ENCODE results near the gene ERP27.

Gene ERP27

DNA sequence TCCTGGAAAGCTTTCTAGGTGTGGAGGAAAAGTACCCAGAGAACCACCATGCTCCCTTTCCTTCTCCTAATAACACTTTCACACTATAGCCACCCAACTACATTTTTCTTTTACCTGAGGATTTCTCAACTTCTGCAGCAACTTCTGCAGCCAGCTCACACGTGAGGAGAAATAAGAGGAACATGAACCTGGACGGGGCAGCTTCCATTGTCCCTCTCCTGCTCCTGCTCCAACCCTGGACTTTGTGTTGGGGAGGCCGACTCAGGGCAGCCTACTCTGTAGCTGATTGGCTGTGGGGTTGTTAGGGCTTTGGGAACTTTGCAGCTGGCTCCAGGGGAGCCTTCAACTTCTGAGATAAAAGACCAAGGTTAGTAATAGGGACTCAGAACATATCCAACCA is at the start of gene ERP27:
Gene ERP27, minus strand, starts transcription at position 237 of the 400 bp plus-strand sequence. Its CDS starts 29 bp downstream, at position 208.
- peaks cover 39% of the 10 kb centered on the region for H3K4me1 Mint-ChIP-seq
- H3K4me3 Mint-ChIP-seq = no peak within 1 kb of the TSS
- peaks cover 3% of the 10 kb centered on the region for H3K9me3 Mint-ChIP-seq
- H3K36me3 Mint-ChIP-seq = peaks cover 68% of the 10 kb centered on the region
- ATAC-seq = no peak
- H3K27ac Mint-ChIP-seq = peak within 1 kb of the TSS; percentile 83
- H3K27me3 Mint-ChIP-seq = no peaks in the 10 kb centered on the region

DNA sequence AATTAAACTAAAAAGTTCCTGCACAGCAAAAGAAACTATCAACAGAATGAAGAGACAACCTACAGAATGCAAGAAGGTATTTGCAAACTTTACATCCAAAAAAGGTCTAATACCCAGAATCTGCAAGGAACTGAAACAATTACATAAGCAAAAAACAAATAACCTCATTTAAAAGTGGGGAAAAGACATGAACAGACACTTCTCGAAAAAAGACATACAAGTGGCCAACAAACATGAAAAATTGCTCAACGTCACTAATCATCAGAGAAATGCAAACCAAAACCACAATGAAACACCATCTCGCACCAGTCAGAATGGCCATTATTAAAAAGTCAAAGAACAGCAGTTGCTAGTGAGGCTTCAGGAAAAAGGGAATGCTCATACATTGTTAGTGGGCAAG is 49.7 kb upstream of the ERP27 start:
- H3K4me3 Mint-ChIP-seq = no peak overlapping the region
- ATAC-seq = no peak
- peak overlapping the region; percentile 87 for H3K27ac Mint-ChIP-seq
- H3K9me3 Mint-ChIP-seq = no peaks in the 10 kb centered on the region
- H3K4me1 Mint-ChIP-seq = peaks cover 61% of the 10 kb centered on the region
- peaks cover 5% of the 10 kb centered on the region for H3K36me3 Mint-ChIP-seq
- no peaks in the 10 kb centered on the region for H3K27me3 Mint-ChIP-seq

DNA sequence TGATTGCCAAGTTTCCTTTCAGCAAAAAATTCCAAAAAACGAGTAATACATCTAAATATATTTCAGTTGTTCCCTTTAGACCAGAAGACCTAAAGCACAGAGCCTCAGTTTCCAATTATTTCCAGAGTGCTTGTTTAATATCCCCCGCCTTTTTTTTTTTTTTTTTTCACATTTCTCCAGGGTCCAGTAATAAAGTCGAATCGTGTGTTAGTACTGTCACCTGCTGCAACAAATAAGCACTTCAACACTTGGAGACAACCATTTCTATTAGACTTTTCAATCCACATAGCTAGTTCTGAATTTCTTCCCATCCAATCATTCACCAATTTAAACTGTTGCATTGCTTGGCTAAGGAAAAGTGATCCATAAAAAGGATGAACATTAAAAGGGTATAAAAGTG is 48.1 kb upstream of the ERP27 start:
- Mint-ChIP-seq H3K27ac (peak overlapping the region; percentile 48), H3K4me3 (no peak overlapping the region), H3K4me1 (peaks cover 67% of the 10 kb centered on the region), H3K36me3 (peaks cover 4% of the 10 kb centered on the region), H3K9me3 (no peaks in the 10 kb centered on the region), H3K27me3 (no peaks in the 10 kb centered on the region)
- no peak for ATAC-seq

DNA sequence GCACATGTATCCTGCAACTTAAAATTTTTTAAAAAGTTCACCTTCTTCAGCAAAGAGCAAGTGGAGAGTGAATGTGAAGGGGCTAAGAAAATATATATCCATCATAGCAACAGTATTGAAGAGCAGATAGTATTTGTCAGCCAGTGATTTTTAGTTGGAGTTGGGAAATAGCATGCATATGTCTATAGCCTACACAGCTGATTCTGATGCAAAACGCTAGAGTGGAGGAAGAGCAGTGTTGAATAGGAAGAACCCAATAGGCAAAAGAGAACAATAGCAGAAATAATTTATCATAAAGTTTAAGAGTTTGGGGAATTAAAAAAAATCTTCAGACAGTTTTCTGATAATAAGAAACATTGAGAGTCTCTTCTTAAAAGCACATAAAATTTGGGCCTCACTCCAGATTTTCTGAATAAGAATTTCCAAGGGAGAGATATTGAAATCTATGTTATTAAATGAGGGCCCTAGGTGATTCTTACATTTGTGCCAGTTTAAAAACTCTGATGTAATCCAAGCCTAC is 46.5 kb upstream of the ERP27 start:
- H3K27me3 Mint-ChIP-seq = no peaks in the 10 kb centered on the region
- no peaks in the 10 kb centered on the region for H3K9me3 Mint-ChIP-seq
- H3K36me3 Mint-ChIP-seq = no peaks in the 10 kb centered on the region
- H3K4me3 Mint-ChIP-seq = no peak overlapping the region
- ATAC-seq = no peak
- H3K27ac Mint-ChIP-seq = peak overlapping the region; percentile 30
- peaks cover 66% of the 10 kb centered on the region for H3K4me1 Mint-ChIP-seq

DNA sequence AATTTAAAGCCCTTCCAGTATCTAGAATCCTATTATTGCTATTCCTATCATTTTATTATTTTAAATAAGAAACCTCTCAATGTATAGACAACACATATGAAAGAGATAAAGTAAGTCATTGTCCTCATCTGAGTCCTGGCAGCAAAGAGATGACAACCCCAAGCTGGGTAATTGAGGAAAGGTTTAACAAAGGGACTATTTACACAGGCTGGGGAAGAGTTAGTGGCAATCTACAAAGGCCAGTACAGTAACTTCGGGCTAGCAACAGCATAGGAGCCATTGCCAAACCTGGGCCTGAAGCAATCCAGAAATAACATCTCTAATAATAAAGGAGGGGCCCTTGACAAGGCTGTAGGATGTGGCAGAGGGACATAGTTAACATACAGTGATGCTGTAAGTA is 45.7 kb upstream of the ERP27 start:
- no peaks in the 10 kb centered on the region for H3K27me3 Mint-ChIP-seq
- peaks cover 66% of the 10 kb centered on the region for H3K4me1 Mint-ChIP-seq
- H3K9me3 Mint-ChIP-seq = no peaks in the 10 kb centered on the region
- no peaks in the 10 kb centered on the region for H3K36me3 Mint-ChIP-seq
- no peak overlapping the region for H3K27ac Mint-ChIP-seq
- ATAC-seq = no peak
- H3K4me3 Mint-ChIP-seq = no peak overlapping the region

DNA sequence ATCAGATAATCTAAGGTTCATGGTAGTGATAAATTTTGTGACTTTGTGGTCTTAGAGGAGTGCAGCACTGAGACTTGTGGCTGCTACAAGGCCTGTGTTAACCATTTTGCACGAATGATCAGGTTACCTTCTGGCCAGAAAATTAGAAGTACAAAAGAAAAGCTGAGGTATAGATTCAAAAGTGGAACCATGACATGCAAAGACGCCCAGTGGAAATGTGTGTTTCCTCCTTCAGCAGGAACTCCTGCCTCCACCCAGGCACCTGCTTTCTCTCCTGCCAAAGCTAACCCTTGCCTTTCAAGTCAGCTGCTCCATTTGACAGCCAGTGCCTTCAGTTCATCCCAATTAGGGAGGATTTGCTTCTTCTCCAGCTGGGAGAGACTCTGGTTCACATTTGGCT is 44.7 kb upstream of the ERP27 start:
- ATAC-seq = no peak
- Mint-ChIP-seq H3K27ac (peak overlapping the region; percentile 59), H3K36me3 (no peaks in the 10 kb centered on the region), H3K4me3 (no peak overlapping the region), H3K9me3 (no peaks in the 10 kb centered on the region), H3K4me1 (peaks cover 57% of the 10 kb centered on the region), H3K27me3 (no peaks in the 10 kb centered on the region)

DNA sequence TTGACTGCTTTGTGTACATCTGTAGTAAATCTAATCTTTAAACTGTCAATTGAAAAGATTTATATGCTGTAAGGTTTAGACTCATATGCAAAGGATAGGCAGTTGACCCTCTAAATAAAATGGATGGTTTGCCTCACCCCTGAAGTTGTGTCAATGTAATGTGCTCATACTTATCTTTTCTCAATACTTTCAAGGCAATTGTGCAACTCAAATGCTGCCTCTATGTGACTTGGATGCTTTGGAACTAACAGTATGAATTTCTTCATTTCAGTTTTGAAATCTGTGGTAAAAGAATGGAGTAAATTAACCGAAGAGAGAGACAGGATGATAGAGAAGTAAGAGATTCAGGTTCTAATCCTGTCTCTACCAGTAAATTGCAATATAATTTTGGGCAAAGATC is 44.2 kb upstream of the ERP27 start:
- H3K27ac Mint-ChIP-seq = no peak overlapping the region
- peaks cover 52% of the 10 kb centered on the region for H3K4me1 Mint-ChIP-seq
- no peak for ATAC-seq
- no peaks in the 10 kb centered on the region for H3K9me3 Mint-ChIP-seq
- H3K27me3 Mint-ChIP-seq = no peaks in the 10 kb centered on the region
- H3K4me3 Mint-ChIP-seq = no peak overlapping the region
- H3K36me3 Mint-ChIP-seq = no peaks in the 10 kb centered on the region

DNA sequence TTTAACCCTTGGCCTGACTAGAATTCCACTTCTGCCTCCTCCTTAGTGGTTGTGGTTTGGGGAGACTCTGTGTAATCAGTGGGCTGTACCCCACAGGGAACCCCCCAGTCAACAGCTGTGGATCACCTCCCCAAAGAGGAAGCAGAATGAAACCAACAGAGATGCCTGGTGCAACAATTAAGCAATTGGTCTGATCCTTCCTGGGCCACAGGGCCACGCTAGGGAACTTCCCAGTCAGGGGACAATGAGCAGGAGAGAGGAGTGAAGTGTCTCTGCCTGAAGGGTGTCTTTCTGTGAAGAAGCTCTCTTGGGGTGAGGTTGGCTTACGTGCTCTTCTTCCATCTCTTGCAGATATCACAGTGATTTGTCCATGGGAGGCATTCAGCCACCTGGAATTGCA is 42.7 kb upstream of the ERP27 start:
- ATAC-seq = peak; percentile 64
- Mint-ChIP-seq H3K27ac (peak overlapping the region; percentile 22), H3K4me1 (peaks cover 49% of the 10 kb centered on the region), H3K27me3 (no peaks in the 10 kb centered on the region), H3K36me3 (no peaks in the 10 kb centered on the region), H3K4me3 (no peak overlapping the region), H3K9me3 (no peaks in the 10 kb centered on the region)

DNA sequence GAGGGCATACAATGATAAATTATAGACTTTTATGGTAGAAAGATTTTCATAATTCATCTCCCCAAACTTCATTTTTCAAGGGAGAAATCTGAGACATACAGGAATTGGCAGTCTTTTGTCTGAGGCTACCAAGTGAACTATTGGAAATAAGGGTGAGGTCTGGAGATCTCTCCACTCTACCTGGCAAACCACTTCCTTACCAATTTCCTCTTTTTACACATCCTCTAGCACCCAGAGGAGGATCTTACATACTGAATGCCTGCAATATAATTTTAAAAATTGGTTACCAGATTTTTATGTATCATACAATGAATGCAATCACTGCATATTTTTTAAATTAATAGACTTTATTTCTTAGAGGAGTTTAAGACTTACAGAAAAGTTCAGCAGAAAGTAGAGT is 41.1 kb upstream of the ERP27 start:
- H3K9me3 Mint-ChIP-seq = no peaks in the 10 kb centered on the region

DNA sequence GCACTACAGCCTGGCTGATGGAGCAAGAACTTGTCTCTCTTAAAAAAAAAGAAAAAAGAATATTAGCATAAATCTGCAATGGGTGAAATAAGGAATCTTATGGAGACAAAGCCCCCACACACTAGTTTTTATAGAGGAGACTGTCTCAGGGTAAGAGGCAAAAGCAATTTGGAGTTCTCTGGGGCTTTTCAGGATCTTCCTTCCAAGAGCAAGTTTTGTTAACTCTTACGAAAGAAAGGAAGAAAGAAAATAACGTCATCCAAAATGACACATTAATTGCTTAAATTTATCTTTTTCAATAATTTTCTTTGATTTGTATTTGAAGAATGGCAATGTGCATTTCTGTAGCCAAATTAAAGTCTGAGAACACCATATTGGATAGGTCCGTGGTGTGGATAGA is 38.3 kb upstream of the ERP27 start:
- H3K36me3 Mint-ChIP-seq = no peaks in the 10 kb centered on the region
- H3K27ac Mint-ChIP-seq = no peak overlapping the region
- H3K4me3 Mint-ChIP-seq = no peak overlapping the region
- ATAC-seq = no peak
- H3K27me3 Mint-ChIP-seq = no peaks in the 10 kb centered on the region
- H3K4me1 Mint-ChIP-seq = peaks cover 40% of the 10 kb centered on the region
- no peaks in the 10 kb centered on the region for H3K9me3 Mint-ChIP-seq

More for the DNA sequence above, 41.1 kb upstream of the ERP27 start:
- no peak for ATAC-seq
- Mint-ChIP-seq H3K36me3 (no peaks in the 10 kb centered on the region), H3K4me3 (no peak overlapping the region), H3K27me3 (no peaks in the 10 kb centered on the region), H3K27ac (no peak overlapping the region), H3K4me1 (peaks cover 45% of the 10 kb centered on the region)

DNA sequence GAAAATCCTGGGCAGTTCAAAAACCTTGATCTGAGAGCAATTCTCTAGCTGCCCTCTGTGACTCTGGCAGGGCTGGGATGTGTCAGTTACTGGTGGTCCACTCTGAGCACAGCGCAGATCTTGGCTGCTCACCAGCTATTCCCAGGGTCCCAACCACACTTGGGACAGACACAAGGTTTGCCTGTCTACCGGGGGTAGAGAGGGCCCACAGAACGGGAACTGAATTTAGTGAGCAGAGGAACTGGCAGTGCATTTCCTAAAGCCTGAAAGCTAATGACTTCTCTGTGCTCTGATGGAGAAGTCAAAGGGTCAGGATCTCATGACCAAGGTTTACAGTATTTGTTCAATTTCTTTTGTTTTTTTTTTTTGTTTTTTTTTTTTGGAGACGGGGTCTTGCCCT is 37.1 kb upstream of the ERP27 start:
- no peak for ATAC-seq
- Mint-ChIP-seq H3K9me3 (no peaks in the 10 kb centered on the region), H3K27ac (no peak overlapping the region), H3K27me3 (no peaks in the 10 kb centered on the region), H3K4me3 (no peak overlapping the region), H3K36me3 (no peaks in the 10 kb centered on the region), H3K4me1 (peaks cover 28% of the 10 kb centered on the region)

DNA sequence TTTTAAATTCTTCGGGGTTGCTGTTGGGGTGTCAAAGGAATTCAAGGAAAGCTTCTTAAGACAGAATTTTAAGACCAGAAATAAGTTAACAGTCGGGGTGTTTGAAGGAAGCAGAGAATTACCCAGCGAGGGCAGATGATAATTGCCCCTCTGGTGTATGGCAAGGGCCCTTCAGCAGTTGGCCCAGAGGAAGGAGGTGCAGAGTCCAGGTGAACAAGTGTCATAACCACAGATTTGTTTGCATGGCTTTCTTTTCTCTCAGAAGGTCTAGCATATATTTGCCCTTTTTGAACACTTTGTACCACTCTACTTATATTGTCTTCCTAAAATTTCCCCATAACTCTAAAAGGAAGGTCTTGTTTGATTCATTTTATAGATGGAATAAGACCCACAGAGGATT is 36.3 kb upstream of the ERP27 start:
- Mint-ChIP-seq H3K27me3 (no peaks in the 10 kb centered on the region), H3K4me1 (peaks cover 26% of the 10 kb centered on the region), H3K27ac (peak overlapping the region; percentile 16), H3K4me3 (no peak overlapping the region), H3K9me3 (no peaks in the 10 kb centered on the region), H3K36me3 (no peaks in the 10 kb centered on the region)
- ATAC-seq = no peak

DNA sequence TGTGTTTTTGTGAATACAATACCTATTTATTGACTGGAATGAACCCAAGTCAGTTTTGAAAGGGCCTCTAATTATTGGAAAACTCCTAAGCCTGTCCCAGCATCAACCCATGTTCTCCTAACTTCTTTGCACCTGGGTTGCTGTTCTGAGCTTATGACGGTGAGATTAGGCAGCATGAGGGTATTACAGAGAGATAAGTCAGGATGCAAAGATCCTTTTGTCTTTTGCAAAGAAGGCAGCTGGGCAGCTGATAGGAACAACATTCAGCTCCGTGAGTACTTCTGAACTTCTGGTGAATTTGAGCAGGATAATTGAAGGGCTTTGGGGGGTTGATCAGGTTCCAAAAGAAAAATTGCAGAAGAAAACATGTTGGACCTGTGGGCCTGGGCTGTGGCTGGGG is 34.5 kb upstream of the ERP27 start, which contains the start of gene PDE6H:
Gene PDE6H, plus strand, starts transcription at position 227 of the 400 bp plus-strand sequence. CDS start 4,971 bp downstream, outside the sequence.
- Mint-ChIP-seq H3K4me1 (peaks cover 18% of the 10 kb centered on the region), H3K9me3 (no peaks in the 10 kb centered on the region), H3K27me3 (no peaks in the 10 kb centered on the region), H3K4me3 (no peak within 1 kb of the TSS), H3K36me3 (no peaks in the 10 kb centered on the region), H3K27ac (peak within 1 kb of the TSS; percentile 16)
- ATAC-seq = no peak

DNA sequence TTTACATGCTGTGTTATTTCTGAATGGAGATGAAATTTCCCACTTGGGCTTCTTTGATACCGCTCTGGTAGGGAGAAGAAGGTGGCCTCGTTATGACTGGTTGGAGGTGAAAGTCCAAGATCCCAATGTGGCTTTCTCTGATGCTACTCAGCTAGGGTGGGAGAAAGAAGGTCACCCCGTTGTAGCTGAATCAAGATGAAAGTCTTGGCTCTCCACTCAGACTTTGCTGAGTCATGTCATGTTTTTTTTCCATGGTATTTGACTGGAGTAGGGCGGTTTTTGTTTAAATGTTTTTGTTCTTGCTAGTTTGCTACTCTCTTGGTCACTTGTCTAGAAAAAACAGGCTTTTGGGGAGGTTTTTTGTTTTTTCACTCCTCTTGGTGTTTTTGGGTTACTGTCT is 32.1 kb upstream of the ERP27 start:
- H3K9me3 Mint-ChIP-seq = no peaks in the 10 kb centered on the region
- no peak for ATAC-seq

DNA sequence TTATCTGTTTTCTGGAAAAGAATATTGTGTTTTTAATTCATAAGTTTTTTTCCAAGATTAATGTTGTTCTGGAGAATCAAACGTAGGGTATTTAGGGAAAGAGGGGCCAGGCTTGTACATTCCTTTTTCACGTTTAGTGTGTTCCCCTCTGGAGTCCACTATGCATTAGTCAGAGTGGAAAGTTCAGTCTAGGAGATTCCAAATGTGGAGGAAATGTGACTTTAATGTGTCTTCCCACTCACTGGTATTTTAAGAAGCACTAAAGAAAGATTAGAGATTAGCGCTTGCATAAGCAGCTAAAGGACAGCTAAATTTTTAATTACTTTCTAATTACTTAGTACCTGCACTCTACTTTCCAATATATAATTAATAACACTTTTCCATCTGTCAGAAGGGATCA is 30.1 kb upstream of the ERP27 start:
- no peaks in the 10 kb centered on the region for H3K9me3 Mint-ChIP-seq
- no peaks in the 10 kb centered on the region for H3K27me3 Mint-ChIP-seq
- H3K27ac Mint-ChIP-seq = no peak overlapping the region
- no peak overlapping the region for H3K4me3 Mint-ChIP-seq
- no peak for ATAC-seq
- H3K36me3 Mint-ChIP-seq = no peaks in the 10 kb centered on the region
- peaks cover 23% of the 10 kb centered on the region for H3K4me1 Mint-ChIP-seq

More for the DNA sequence above, 32.1 kb upstream of the ERP27 start:
- H3K27ac Mint-ChIP-seq = no peak overlapping the region
- H3K27me3 Mint-ChIP-seq = no peaks in the 10 kb centered on the region
- H3K4me3 Mint-ChIP-seq = no peak overlapping the region
- peaks cover 24% of the 10 kb centered on the region for H3K4me1 Mint-ChIP-seq
- H3K36me3 Mint-ChIP-seq = no peaks in the 10 kb centered on the region

DNA sequence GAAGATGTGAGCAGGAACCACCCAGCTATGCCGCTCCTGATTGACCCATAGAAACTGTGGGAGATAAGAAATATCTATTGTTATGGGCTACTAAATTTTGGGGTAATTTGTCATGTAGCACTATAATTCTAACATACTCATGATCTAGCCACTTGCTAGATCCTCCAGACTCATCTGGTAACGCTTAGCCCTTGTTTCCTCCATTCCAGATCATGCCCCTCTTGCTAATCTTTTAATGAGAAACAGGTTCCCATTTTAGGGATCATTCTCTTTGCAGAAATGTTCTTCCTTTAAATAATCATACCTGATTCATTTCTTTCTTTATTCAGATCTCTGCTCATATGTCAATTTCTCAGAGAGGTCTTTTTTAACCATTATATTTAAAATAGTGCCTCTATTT is 26.9 kb upstream of the ERP27 start:
- Mint-ChIP-seq H3K27me3 (no peaks in the 10 kb centered on the region), H3K36me3 (no peaks in the 10 kb centered on the region), H3K27ac (peak overlapping the region; percentile 95), H3K4me3 (no peak overlapping the region), H3K4me1 (peaks cover 30% of the 10 kb centered on the region), H3K9me3 (no peaks in the 10 kb centered on the region)
- ATAC-seq = no peak

DNA sequence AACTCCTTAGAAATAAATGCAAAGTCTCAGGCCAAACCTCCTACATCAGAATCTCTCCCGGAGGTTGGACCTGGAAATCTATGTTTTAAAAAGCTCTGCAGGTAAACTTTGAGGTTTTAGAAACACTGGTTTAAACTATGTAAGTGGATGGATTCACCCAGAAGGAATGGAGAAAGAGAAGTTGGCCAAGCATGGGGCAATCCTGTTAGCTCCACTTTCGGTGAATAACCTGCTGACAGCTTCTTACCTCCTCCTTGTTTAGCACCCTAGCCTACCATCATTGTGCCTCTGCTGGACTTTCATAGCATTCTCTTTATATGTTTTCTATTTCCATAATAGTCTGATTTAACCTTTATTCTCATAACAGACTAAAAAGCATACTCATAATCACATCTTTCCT is 26.1 kb upstream of the ERP27 start:
- no peak overlapping the region for H3K4me3 Mint-ChIP-seq
- H3K4me1 Mint-ChIP-seq = peaks cover 30% of the 10 kb centered on the region
- peak overlapping the region; percentile 95 for H3K27ac Mint-ChIP-seq
- H3K9me3 Mint-ChIP-seq = no peaks in the 10 kb centered on the region
- H3K36me3 Mint-ChIP-seq = peaks cover 3% of the 10 kb centered on the region
- H3K27me3 Mint-ChIP-seq = no peaks in the 10 kb centered on the region
- ATAC-seq = no peak

Data from stimulated activated memory B cell treated with anti-CD40 and anti-IgM and Interleukin-4, amounts not matched to agents 10 μg/mL and 1 μg/mL and 100 μg/mL, for 72 hours (primary cell).